ENCODE results near the gene MBTD1.
"Not testable (repeated sequence)": the region's sequence is repeated elsewhere in the genome, so short reads cannot be mapped to it uniquely, and the experiment has no call there.

The MBTD1 gene

DNA sequence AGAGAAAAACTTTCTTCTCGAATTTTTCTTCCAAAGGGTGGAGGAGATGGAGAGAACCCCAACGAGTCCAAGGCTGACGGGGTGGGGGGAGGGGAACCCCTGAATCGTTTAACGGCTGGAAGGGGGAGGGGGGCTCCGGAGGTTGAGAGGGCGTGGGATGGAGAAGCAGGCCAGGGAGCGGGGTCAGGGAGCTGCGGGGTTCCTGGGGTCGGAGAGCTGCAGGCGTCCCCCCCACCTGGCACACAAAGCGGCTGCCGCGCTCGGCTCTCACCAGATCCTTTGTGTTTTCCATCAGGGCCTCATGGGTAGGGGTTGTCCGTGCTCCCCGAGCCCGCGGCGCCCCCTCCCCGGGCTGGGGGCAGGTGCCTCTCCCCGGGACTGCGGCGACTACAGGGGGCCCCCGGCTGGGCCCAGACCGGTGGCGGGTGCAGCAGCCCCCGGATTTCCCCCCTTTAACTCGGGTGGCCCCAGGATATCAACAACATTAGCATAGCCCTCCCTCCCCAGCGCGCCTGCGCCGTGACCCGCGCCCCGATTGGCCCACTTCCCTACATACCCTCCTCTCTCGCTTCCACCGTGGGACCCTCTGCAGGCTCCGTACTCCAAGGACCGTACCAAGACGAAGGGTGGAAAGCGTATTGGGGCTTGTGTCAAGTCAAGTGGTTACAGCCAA is at the start of gene MBTD1:
Gene MBTD1 (minus strand): TSS at position 486 of the 673 bp plus-strand sequence. CDS start 34,888 bp downstream, outside the sequence.
- DNase-seq: peak; percentile 79

DNA sequence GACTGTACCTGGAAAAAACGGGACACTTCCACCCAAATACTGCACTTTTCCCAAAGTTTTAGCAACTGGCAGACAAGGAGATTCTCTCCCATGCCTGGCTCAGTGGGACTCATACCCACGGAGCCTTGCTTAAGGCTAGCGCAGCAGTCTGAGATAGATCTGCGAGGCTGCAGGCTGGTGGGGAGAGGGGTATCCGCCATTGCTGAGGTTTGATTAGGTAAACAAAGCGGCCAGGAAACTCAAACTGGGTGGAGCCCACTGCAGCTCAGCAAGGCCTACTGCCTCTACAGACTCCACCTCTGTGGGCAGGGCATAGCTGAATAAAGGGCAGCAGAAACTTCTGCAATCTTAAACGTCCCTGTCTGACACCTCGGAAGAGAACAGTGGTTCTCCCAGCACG is 45.3 kb upstream of the MBTD1 start:
- DNase-seq: no peak

DNA sequence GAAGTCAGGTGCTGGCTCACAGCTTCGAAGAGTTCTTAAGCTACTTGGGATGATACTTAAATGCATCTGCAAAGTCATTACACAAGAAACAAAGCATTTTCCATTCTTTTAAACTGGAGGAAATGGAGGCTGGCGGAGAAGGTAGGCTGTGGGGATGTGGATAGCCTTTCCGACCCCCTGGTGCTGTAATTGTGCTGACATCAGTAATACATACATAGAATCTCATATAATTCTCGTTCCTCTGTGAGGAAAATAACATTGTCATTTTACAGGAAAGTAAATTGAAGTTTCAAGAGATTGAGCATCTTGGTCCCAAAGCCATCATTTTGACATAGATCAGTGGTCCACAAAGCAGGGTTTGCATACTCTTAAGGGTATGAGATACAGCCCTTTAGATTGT is 40.0 kb upstream of the MBTD1 start:
- no peak for DNase-seq

DNA sequence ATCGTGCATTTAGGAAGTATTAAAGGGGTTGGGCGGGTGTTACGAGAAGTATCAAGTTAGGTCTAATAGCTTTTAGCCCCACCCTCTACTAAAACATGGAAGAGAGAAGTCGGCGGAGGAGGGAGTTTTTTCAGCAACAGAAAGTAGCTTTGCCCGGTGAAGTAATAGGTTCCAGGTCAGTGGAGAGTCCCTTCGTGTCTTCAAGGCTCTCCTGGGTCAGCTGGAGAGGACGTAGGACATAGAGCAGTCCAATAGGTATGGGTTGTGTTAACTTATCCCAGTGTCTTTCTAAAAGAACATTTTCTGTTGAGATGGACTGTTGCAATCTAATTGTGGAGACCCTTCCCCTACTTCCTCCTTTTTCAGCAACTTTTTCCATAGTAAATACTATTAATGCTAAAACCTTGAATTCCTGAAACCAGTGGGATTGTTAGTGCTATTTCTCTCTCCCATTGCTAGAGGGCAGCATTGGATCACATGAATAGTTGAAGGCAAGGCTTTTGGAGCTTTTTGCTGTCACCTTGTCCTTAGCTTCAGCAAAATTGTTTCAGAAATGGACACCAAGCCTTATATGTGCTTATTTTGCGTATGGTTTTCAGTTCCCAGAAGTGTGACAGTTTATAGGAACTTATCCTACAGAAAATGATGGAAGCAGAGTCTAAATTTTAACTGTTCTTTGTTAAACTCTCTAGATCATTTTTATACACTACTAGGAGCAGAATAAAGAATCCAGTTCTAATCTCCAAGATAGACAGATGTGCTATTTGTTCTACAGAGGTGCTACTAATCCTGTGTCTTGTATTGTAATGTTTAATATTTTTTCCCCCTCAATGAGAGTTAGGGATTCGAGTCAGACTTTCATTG is 38.9 kb upstream of the MBTD1 start:
- no peak for DNase-seq

DNA sequence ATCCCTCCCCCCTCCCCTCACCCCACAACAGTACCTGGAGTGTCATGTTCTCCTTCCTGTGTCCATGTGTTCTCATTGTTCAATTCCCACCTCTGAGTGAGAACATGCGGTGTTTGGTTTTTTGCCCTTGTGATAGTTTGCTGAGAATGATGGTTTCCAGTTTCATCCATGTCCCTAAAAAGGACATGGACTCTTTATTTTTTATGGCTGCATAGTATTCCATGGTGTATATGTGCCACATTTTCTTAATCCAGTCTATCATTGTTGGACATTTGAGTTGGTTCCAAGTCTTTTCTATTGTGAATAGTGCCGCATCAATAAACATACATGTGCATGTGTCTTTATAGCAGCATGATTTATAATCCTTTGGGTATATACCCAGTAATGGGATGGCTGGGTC is 34.5 kb upstream of the MBTD1 start:
- DNase-seq: not testable (repeated sequence)

DNA sequence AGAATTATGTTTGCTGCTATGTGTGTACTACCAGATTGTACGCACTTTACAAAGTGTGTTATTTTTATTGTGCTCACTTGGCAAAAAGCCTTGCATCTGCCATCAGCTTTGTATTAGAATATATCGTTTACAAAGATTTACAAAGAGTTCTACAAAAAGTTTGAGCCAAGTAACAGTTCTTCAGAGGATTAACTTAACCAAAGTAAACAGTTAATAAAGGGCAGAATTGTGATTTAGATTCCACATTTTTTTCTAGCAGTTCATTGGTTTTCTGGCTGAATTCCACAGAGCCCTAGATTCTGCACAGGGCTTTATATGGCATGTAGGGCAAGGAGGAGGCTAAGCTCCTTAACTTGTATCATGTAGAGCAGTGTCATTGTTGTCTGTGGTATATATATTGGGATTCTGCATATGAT is 29.9 kb upstream of the MBTD1 start:
- DNase-seq: no peak

DNA sequence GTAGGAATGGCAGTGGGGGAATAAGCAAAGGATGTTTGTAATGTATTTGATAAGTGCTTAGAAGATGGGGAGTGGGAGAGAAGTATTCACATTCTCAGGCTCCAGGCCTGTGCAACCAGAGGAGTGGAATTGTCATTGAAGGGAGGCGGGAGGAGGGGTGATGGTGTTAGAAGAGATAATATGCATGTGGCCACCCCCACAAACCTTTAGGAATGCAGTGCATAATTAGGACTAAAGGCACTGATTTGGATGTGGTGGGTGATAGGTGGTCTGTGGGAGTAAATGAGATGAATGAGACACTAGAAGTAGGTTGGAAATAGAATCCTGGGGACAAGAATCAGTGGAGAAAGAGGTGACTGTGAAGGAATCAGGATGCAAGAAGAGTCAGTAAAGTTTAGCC is 27.6 kb upstream of the MBTD1 start:
- no peak for DNase-seq

DNA sequence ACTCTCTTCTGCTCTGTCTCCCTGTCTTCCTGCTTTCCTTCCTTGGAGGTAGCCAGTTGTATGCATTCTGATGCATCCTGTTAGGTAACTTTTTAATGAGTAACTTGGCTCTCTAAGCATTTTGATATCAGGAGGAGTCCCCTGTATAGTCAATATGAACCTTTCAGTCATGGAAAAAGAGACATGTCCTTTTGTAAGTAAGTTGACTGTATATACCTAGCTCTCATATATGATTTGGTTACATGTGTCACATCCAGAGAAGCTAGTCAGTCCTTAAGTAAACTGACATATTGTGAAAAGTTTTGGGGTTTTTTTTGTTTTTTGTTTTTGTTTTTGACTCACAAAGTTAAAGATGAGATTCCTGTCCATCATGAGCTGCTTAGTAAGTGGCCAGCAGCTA is 19.3 kb upstream of the MBTD1 start:
- no peak for DNase-seq

DNA sequence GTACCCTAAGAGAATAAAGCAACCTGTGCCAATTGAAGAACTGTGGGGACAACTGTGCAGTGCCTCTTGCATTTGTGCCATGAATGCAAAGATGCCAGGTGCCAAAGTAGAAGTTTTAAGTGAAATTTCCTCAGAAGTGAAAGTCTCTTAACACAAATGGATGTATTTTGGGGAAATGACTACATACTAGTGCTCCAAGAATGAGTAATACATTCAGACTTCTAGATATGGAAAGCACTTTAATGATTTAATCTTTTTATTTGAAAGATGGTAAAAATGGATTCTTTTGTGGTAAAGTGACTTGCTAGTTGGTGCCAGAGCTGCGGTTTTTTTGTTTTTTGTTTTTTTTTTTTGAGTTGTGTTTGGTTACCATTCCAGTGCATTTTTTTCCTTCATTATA is 15.5 kb upstream of the MBTD1 start:
- DNase-seq: no peak

DNA sequence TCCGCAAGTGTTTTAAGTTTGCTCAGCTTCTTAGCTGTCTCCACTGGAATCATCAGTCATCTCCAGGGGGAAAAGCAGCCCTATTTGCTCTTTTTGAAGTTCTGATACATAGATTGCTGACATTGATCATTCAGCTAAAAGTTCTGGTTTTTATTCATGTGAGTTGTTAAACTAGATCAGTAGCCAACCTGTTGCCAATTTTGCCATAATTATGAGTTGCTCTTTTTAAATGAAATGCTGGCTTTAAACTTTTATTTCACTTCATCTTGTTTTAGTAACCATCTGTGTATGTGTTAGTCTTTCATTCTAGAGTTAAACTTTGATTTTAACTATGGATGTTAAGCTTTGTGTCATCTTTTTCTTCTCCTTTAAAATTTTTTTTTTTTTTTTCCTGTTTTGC is 13.0 kb upstream of the MBTD1 start:
- no peak for DNase-seq

DNA sequence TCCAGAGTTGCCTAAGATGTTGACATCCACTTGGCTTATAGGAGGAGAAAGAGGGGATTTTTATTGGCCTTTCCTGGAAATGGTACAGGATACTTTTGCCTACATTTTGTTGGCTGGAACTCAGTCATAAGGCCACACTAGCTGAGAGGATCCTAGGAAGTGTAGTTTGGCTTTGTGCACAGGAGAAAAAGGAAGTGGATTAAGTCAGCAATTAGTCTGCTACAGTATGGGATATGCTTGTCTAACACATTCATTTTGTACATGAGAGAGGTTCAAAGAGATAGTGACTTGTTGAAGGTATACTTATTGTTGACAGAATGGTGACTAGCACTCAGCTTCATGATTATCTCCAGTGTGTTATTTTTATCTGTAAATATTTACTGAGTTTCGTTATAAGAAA is 10.8 kb upstream of the MBTD1 start:
- no peak for DNase-seq

DNA sequence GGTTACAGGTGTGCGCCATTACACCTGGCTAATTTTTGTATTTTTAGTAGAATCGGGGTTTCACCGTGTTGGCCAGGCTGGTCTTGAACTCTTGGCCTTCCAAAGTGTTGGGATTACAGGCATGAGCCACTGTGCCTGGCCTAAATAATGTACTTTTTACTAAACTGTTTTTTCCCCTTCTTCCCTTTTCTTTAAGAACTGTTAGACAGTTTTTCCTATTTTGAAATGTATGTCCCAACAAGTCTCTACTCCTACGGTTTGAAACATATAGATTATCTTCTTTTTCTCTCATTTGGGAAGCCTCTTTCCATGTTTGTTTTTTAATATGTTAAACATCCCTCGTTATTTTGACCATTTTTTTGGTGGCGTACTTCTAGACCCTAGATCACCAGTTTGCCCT is 10.1 kb upstream of the MBTD1 start:
- DNase-seq: no peak

DNA sequence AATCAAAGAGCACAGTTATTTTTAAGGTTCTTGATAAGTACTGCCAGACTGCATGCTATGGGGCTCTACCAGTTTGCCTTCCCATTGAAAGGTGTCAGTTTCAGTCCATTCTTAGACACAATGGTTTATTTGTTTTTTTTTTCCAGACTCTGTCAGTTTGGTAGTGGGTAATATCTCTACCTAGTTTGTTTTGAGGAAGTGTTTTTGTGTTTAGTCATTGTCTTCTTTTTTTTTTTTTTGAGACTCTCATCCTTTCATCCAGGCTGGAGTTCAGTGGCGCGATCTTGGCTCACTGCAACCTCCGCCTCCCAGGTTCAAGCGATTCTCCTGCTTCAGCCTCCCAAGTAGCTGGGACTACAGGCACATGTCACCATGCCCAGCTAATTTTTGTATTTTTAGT is 4.6 kb upstream of the MBTD1 start:
- DNase-seq: not testable (repeated sequence)

DNA sequence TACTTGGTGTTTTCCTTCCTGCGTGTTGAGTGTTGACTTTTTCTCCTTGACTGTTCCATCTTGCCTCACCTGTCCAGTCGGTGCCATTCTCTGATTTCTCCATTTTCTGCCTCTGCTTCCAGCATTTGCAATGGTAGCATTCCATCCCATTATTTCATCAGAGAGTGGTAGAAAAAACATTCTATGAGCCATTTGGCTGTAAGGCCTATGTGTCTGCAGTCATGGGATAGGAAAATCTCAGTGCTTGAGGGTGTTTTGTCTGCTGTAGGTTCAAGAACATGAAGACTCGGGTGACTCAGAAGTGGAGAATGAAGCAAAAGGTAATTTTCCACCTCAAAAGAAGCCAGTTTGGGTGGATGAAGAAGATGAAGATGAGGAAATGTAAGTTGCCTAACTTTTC is 3.2 kb upstream of the MBTD1 start:
- no peak for DNase-seq

DNA sequence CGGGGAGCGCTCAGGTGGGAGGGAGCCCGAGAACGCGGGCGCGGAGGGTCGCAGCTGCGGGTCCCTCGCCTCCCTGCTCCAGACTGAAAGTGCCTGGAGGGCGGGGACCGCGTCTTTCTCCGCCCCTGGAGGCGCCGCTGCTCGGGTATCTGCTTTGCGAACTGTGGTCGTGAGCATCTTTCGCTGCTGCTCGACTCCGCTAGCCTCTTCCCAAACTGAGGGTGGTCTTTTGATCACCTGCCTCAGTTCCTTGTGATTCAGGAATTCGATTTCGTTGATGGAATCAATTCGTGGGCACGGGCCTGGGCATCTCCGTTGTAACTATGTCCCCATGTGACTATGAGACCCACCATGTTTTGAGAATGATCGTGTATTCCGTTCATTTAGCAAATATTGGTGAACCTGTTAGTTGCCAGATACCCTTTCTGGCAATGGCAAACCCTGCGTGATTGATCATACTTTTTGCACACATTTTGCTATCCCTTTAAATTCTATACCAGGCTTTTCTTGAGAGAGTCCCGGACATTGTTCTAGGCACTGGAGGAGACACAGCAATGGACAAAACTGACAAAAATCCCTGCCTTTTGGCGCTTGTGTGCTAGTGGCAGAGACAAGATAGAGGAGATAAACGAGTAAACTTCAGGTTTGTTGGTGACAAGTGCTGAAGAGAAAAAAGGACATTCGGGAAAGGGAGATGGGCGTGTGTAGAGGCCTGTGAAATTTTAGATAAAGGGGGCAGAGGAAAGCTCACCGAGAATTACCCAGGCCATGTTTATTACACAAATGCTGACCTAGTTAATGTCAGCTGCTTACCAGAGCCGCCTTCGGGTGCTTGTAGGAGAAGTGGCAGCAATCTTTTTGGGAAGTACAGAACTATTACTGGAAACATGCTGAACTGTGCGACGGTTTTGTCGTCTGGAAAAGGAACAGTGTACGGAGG is 1.4 kb upstream of the MBTD1 start:
- DNase-seq: no peak

DNA sequence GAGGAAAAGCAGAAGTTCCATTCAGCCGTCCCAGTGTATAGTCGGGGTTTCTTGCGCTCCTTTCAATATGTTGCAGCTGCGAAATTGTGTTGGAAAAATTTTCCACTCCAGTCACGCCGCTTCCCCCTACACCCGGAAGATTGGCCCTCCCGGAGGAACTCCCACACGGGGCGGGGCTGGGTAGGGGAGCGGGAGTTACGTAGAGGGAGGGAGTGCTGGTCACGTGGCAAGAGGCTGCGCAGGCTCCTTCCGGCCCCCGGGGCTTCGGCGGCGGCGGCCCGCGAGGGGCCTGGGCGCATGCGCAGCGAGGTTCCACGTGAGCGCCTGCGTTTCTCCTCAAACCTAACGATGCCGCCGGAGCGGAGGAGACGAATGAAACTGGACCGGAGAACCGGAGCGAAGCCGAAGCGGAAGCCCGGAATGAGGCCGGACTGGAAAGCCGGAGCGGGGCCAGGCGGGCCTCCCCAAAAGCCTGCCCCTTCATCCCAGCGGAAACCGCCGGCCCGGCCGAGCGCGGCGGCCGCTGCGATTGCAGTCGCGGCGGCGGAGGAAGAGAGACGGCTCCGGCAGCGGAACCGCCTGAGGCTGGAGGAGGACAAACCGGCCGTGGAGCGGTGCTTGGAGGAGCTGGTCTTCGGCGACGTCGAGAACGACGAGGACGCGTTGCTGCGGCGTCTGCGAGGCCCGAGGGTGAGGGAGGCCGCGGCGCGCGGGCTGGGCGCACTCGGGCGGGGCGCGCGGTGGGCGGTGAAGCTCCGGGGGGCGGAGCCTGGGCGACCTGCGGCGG is 581 bp upstream of the MBTD1 start, which contains the start of gene UTP18:
Gene UTP18 (plus strand): TSS at position 310 of the 787 bp plus-strand sequence. CDS start 39 bp downstream, at position 349.
- peak; percentile 87 for DNase-seq

DNA sequence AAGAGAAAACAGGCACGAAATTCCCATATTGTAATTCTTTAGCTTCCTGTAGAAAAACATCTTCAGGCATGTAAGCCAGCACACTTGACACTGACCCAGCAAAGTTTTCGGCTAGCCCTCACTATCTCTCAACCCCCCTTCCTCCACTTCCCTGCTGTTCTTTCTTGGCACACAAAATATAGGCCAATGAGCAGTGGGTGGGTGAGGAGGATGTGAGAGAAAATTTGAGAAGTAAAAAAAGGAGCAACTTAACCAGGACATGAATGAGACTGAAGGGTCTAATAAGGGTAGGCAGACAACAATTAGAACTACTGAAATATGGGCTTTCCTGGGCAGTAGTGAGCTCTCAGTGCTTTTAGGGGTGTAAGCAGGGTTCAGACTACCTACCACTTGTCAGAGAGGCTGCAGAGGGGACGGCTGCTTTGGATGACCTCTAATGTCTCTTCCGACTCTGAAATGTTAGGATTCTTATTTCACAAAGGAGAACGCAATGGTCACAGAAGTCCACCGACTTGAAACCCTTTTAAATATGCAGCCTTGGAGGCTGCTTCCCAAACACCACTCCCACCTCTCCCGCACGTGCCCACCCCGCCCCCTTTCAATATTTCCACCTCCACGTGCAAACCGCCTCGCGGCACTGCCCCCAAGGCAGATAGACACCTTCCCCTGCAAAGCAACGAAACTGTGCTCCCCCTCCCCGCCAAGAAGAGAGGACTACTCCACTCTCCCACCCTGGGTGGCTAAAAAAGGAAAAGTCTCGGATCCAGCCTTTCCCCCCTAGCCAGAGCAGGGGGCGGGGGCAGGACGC is 889 bp downstream of the MBTD1 start:
- no peak for DNase-seq

DNA sequence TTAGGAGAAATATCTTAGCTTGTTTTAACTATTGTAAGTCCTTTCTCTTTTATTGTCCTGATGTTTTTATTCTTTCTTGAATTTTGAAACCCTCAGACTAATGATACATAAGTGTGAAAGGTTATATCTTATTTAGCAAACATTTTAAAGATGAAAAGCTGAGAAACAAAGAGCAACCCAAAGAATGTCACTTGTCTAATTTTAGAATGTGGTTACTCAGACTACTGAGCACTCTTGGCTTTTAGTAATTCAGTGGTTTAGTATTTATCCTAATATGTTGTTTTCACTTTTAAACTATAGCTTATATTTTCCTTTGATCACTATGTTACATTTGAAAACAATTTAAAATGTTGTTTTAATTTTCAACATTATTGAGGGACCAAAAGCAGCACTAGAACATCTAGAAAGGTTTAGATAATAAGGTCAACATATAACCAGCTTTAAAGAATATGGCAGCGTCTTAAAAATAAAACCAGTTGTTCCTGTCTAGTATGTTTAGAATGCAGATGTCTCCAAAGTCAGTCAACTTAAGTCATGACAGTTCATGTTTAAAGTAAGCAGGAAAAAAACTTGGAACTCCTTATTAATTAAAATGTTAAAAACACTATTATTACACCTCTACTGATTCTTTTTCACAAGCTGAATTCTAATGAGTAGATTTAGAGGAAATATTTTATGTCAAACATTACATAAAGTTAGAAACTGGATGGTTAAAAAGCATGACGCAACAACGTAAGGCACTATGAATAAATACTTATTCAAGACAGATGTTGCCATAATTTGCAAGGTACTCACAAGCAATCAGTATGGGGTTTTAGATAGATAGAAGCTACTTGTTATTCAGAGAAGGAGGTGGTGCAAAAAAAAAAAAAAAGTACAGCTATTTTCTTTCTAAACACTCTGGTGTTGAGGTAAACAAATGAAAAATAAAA is 2.4 kb downstream of the MBTD1 start:
- DNase-seq: no peak

DNA sequence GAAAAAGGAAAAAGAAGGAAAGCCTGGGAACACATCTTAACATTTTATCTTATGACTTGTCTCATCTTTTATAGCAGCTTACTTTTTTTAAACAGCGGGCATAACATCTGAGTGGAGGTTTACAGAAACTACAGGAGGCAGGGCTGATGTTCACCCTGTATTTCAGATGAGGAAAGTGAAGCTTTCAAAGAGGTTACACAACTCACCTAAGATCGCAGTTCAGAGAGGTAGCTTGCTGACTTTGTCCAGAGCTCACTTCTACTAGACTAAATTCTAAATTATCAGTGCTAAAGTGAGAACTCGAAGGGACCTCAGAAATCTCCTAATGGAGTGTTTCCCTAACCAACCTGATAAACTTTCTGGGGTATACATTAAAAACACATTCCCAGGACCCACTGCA is 3.7 kb downstream of the MBTD1 start:
- DNase-seq: no peak

DNA sequence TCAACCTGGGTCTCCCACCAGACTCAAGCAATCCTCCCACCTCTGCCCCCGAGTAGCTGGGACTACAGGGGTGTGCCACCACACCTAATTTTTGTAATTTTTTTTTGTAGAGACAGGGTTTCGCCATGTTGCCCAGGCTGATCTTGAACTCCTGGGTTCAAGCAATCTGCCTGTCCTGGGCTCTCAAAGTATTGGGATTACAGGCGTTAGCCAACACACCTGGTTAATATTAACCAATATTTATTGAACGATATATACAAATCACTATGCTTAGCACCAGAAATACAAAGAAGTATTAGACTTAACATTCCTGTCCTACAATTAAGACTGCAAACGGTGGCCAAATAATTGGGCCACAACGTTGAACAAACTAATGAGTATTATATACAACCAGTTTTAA is 4.2 kb downstream of the MBTD1 start:
- DNase-seq: no peak
